Right renal pelvis (tissue), 4 donors: ENCODE measurements around the gene TSPAN33. TPM values are rescaled to one million over a fixed set of nuclear protein-coding genes. Genes with fewer than 3 reads are reported as not detected.
"Not testable (repeated sequence)": the region's sequence is repeated elsewhere in the genome, so short reads cannot be mapped to it uniquely, and the experiment has no call there.

ENCODE experiments used
- DNase-seq, 4 donors: peaks; one replicate each; pipeline ENCODE4 v3.0.0-alpha.2; 2013; ENCODE audit warnings: low read depth in 4 of 4, low spot score in 3 of 4, missing footprints in 1 of 4
- polyA plus RNA-seq, 4 donors: library from polyadenylated mRNA; unstranded; fragments of 120-200 nt; gene quantifications; one replicate each; pipeline ENCODE4 v1.2.1, GENCODE V29; 2013; ENCODE audit not compliant: insufficient read length in 4 of 4

The TSPAN33 gene
- 10 to 100 TPM; 64.4 to 77.0 (median 72.6) TPM for polyA plus RNA-seq

- DNase-seq: peak in 3 of 4 donors; percentile 65 to 72 (median 67)
These were observed at the start of gene TSPAN33 for GRCh38 chr7:129144095-129144833. TSPAN33 (plus strand) TSS chr7:129144707; CDS start chr7:129144981, 274 bp downstream.

- DNase-seq: no peak
These were observed 49.2 kb upstream of the TSPAN33 start for GRCh38 chr7:129095258-129095657.

GRCh38 chr7:129098409-129099084, 46.0 kb upstream of the TSPAN33 start:
- DNase-seq: no peak

- no peak for DNase-seq
These were observed 43.7 kb upstream of the TSPAN33 start for GRCh38 chr7:129100827-129101166.

GRCh38 chr7:129101746-129102145, 42.8 kb upstream of the TSPAN33 start:
- DNase-seq: no peak

- no peak for DNase-seq
These were observed 40.8 kb upstream of the TSPAN33 start for GRCh38 chr7:129103561-129104324.

GRCh38 chr7:129108581-129108980, 35.9 kb upstream of the TSPAN33 start:
- DNase-seq: no peak

GRCh38 chr7:129110258-129110981, 34.1 kb upstream of the TSPAN33 start:
- DNase-seq: no peak

GRCh38 chr7:129110982-129111376, 33.5 kb upstream of the TSPAN33 start:
- DNase-seq: no peak

- DNase-seq: no peak
These were observed 28.8 kb upstream of the TSPAN33 start for GRCh38 chr7:129115676-129116075.

- DNase-seq: no peak
These were observed 26.3 kb upstream of the TSPAN33 start for GRCh38 chr7:129118182-129118581.

- no peak for DNase-seq
These were observed 25.5 kb upstream of the TSPAN33 start for GRCh38 chr7:129118976-129119375.

- not testable (repeated sequence) for DNase-seq
These were observed 22.9 kb upstream of the TSPAN33 start for GRCh38 chr7:129121501-129122077.

GRCh38 chr7:129122078-129122750, 22.3 kb upstream of the TSPAN33 start:
- DNase-seq: no peak

GRCh38 chr7:129122751-129123509, 21.6 kb upstream of the TSPAN33 start:
- DNase-seq: no peak

- DNase-seq: no peak
These were observed 21.0 kb upstream of the TSPAN33 start for GRCh38 chr7:129123510-129123857.

GRCh38 chr7:129126314-129126713, 18.2 kb upstream of the TSPAN33 start:
- no peak for DNase-seq

GRCh38 chr7:129127154-129127553, 17.4 kb upstream of the TSPAN33 start:
- no peak for DNase-seq

- no peak for DNase-seq
These were observed 16.9 kb upstream of the TSPAN33 start for GRCh38 chr7:129127601-129128000.
